ENCODE measurements around the gene MTTP.

Gene MTTP

DNA sequence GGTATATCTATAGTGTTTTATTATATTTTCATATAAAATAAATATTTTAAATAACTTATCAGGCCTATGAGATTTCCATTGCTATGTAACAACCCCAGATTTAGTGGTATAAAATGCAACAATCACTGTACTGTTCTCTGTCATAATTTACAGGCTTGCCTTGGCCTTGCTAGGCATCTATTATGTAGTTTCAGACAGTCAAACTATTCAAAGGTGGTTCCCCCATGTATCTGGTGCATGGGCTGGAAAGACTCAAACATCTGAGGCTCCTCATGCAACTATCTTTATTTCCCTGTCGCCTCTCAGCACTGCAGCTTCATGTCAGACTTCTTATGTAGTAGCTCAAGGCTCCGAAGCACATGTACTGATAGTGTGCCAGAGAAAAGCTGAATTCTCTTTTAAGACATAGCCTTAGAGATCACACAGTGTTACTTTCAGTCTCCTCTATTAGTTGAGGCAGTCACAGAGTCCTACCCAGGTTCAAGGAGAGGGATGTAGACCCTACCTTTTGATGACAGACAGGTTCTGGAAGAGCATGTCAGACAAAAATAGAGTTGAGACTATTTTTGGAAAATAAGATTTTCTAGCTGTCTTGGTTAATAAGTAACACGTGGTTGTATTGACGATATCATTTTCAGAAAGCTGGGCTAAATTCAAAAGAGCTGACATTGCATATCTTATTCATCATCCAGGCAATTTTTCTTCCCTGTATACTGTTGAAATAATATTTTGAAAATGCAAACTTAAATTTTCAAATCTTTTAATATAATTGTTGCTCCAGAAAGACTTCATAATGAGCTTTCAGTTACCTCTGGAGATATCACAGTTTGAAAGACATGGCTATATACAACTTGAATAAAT lies 19.4 kb downstream of the MTTP start:
- no peak for DNase-seq

GRCh38 chr4:99594818-99595217 lies 20.2 kb downstream of the MTTP start:
- DNase-seq = no peak

- DNase-seq = no peak
Measured at GRCh38 chr4:99606716-99607115, 32.1 kb downstream of the MTTP start.

DNA sequence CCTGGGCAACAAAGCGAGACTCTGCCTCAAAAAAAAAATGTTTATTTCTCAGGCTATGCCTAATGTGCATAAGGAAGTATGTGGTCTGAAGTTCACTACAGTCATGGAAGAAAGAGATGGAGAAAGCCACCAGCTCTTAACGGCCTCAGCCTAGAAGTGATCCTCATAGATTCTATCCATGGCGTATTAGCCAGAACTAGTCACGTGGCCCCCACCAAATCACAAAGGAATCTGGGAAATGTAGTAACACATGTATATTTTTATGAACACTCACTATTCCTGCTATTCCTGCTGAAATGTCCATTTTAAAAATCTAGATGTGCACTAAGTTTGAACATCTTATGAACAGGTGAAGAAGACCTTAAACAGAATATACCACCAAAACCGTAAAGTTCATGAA lies 33.8 kb downstream of the MTTP start:
- no peak for DNase-seq

DNA sequence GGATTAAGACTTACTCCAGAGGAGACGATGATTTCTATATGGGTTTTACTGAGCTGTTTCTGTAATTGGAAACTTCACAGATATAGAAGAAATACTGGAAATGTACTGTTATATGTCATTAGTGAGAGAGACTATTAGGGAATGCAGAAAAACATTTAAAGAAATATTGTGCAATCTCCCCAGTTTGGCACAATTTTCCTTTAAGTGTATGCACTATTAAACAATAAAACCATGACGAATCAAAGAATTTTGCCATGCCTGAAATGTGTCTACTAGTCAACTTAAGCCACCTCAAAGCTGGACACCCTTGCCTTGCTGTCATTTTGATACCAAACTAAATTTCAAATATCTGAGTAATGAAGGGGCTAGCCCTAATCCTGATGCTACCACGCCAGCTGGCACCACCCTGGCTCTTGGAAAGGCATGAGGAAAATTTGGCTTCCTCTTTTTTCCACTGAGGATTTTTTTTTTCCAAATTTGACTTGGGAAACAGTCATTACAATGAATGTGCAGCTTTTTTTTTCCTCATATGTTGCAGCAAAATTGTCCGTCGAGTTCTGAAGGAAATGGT lies 36.1 kb downstream of the MTTP start:
- DNase-seq = no peak

DNA sequence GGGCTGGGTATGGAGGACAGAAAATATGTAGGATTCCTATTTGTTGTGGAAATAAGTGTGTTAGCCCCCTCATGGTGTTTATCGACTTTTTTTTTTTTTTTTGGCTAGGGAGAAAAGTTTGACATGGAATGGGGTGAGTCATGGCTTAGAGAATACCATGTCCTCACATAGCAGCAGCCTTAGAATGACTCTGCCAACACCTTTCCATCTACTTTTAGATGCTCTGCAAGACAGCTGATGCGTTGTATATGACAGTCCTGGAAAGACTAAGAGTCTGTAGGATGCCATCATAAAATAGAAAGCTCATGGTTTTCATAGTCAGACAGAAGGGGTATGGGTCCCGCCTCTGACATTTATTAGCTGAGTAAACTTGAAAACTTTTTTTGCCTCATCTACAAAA lies 37.7 kb downstream of the MTTP start:
- DNase-seq = no peak

- no peak for DNase-seq
Measured at GRCh38 chr4:99612704-99613103, 38.1 kb downstream of the MTTP start.

DNA sequence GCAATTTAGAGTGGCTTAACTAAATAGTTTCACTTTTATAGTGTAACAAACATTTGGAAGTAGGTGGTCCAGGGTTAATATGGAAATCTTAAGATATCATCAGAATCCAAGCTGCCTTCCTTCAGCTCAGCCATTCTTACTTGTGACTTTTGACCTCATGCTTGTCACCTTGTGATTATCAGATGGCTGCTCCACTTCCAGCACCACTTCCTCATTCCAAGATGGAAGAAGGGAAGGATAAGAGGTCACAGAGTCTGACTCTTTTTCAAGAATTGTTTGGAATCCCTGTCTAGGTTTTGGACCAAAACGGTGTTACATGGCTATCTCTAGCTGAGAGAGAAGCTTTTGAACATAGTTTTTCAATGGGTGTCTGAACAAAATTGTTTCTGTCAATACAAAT lies 39.9 kb downstream of the MTTP start:
- DNase-seq = no peak

DNA sequence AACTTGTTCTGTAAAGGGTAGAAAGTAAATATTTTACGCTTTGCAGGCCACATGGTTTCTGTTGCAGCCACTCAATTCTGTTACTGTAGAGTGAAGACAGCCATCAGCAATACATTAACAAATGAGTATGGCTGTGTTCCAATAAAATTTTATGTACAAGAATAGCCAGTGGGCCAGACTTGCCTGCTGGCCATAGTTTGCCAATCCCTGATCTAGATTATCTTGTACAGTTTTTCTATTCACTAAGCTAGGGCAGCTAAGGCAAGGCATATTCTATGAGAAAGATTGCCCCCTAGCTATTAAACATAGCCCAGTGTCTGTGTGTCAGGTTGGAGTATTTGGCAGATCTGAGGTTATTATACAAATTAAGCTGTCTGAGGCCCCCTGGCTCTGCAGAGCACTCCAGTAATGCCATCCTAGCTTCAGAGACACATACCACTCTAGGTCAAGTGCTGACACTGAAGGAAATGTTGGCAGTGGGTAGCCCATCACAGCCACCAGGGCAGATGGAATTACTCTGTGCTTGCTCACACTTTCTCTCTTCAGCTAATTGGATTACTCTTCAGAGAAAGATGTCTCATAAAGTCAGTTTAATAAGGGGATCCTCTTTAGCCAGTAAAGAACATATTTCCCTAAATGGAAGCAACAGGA lies 40.7 kb downstream of the MTTP start:
- no peak for DNase-seq

- no peak for DNase-seq
Measured at GRCh38 chr4:99617374-99617773, 42.8 kb downstream of the MTTP start.

DNA sequence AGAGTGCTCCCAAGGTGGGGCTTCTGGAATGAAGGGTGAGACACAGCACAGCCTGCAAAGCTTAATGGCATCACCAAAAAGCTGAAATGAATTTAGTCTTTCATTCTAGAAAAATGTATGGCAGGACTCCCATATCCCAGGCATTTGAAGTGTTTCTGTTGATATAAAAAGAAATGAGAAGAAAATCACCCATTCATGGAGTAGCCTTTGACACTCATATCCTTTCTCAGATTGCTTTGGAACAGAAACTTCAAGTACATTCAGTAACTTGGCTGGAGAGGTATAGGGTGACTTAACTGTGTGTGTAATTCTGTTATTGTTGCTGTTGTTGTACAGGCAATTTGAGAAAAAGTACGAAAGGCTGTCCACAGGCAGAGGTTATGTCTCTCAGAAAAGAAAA lies 47.7 kb downstream of the MTTP start:
- no peak for DNase-seq

DNA sequence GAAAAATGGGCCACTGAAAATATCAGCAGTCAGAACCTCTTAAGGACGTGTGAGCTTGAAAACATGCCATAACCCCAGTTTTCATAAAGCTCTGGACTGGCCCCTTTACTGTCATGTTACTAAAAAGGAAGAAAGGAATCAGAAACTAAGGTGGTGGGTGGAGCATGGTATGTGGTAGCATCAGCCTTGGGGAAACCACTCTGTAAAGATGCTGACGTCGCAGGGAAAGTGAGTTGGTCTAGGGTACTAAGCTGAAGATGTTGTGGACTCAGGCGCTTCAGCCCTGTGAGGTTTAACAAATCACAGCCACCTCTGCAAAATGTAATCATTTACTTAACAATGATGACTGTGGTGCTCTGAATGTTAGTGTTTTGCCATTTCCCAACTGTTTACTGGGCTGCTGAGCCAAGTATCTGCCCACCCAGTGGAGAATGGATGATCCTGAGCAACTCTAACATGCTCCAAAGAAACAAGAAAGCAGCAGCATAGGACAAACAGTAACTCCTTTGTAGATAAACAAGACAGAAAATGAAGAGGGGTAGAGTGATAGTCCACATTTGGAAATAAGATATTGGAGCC lies 49.6 kb downstream of the MTTP start:
- no peak for DNase-seq

DNA sequence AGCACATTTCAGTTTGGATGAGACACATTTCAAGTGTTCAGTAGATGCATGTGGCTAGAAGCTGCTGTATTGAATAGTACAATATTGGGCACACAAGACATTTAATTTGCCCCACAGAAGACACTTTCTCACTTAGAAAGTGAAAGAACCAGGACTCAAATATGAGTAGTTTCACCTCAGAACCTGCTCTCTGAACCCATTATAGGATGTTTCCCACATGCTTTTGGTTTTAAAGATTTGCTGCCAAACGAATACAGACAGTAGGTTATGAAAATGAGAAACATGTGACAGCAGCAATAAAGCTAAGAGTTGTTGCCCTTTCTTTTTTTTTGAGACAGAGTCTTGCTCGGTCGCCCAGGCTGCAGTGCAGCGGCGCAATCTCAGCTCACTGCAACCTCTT lies 50.7 kb downstream of the MTTP start:
- no peak for DNase-seq

- no peak for DNase-seq
Measured at GRCh38 chr4:99628040-99628439, 53.4 kb downstream of the MTTP start.

- DNase-seq = no peak
Measured at GRCh38 chr4:99629962-99630554, 55.4 kb downstream of the MTTP start.

DNA sequence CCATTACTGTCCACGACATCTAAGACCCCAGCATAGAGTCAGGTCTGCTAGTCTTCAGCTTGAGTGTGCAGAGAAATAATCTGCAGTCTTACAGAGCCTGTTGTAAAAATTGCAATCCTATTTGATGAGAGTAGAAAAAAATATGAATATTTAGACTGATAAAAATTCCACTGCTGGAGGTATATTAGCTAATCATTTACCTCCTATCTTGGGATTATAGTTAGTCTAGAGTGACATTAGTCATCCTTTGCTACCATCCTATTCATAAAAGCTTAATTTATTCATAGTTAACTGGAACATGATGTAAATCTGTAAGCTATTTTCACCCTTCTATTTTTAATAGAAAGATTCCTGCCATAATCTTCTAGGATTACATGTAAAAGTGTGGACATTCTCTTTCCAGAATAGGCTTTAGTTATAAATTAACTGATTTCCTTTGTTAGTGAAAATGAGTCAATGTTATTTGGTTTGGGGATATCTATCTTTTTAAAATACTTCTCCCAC lies 56.3 kb downstream of the MTTP start:
- DNase-seq = no peak

DNA sequence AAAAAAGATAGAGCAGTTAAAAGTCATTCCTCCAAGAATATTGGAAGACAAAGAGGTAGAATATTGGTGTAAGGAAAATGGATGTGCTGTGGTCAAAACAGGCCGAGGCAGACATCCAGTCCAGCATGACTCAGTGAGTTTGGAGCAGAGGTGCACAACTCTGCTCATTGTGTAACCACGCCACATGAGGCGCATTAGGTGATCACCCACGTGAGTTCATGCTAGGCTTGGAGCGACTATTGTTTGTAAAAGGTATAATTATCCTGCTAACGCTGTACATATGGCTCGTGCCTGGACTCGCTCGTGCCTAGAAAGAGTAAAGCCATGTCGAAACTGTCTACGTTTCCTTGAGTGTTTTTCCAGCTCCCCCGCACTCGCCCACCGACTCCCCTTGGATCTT lies 59.1 kb downstream of the MTTP start:
- no peak for DNase-seq

DNA sequence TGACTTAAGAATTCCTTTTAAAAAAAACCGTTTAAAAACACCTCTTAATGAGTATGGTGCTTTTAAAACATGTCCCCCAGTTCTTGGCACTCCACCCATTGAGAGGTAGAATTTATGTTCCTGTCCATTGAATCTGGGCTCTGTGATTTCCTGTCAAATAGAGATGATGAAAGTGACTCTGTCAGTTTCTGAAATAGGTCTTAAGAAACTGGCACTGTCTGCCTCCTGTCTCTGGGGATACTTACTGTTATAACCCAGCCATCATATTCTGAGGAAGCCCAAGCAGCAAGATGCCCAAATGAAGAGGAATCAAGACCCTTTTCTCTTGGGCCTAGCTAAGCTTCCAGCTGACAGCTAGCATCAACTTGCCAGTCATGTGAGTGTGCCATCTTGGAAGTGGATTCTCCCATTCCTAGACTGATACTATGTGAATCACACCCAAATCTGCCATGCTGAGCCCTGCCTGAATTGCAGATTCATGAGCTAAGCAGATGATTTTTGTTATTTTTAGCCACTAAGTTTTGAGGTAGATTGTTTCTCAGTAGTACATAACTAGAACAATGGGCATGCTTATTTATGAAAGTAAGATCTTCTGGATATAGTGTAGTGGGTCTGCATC lies 60.2 kb downstream of the MTTP start:
- DNase-seq = no peak

GRCh38 chr4:99635601-99636000 lies 61.0 kb downstream of the MTTP start:
- no peak for DNase-seq

GRCh38 chr4:99636422-99636821 lies 61.8 kb downstream of the MTTP start:
- no peak for DNase-seq

- no peak for DNase-seq
Measured at GRCh38 chr4:99637174-99637573, 62.5 kb downstream of the MTTP start.

DNA sequence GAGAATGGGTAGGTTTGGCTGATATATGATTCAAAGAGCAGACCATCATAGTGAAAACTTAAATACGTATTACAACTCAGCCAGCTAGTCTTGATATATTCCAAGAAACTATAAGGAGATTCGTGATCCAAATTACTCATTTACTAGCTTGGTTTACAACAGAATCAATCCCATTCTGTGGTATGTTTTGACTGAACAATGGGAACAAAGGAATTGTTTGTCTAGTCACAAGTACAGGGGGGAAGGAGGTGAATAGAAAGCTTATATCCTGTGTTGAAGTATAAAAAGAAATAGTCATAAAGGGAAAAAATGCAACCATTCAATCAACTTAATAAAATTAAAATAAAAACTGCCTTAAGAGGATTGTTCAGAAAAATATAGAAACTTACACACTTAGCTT lies 66.1 kb downstream of the MTTP start:
- DNase-seq = no peak

Measured in activated naive CD4-positive, alpha-beta T cell treated with anti-CD3 and anti-CD28 coated beads, Interleukin-2, amount 50 U/mL, for 16 hours (primary cell).